ENCODE results near the gene GAGE12H. TPM values are rescaled to one million over a fixed set of nuclear protein-coding genes. Genes with fewer than 3 reads are reported as not detected.

The GAGE12H gene
- total RNA-seq, 1 experiment from 2014 or later, result not detected

DNA sequence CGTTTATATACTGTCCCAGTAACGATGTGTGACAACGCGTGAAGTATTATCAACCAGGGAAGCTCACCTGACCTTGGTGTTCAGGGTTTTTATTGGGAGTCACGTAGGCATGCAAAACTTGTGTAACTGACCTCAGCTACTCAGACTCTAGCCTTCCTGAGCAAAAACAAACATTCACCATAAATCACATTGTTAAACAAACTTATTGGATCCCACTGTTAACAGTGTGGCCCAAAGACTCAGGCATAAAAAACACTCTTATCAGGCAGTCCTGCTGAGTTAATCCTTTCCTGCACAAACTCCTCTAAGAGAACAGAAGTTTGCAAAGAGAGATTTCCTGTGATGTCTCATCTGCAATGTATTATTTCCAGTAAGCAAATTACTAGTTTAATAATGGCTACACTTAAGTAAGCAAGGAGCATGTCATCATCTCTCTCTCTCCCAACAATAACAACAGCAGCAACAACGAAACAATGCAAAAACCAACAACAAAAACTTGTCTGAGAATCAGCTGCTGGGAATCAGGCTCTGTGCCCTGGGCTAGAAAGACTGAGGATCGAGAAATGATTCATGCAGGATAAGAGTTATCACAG, 31.1 kb downstream of the GAGE12H start:
- Histone ChIP-seq H3K4me2 (ENCODE audit: low read length) (no peak overlapping the region), H3K36me3 (ENCODE audit: control insufficient read depth in 1 of 2, insufficient read depth in 2 of 2, low read length in 2 of 2) (no peaks in the 10 kb centered on the region), H3K27me3 (ENCODE audit: insufficient read depth, low read length) (peaks cover 17% of the 10 kb centered on the region), H3K9me3 (ENCODE audit: control insufficient read depth in 1 of 2, insufficient read depth in 1 of 2, low read depth in 1 of 2, low read length in 2 of 2) (no peaks in the 10 kb centered on the region), H3K27ac (ENCODE audit: low read depth, low read length) (no peak overlapping the region), H2AFZ (ENCODE audit: low read depth, low read length, poor library complexity, severe bottlenecking) (no peak overlapping the region), H3K9me2 (ENCODE audit: insufficient read depth) (no peaks in the 10 kb centered on the region), H4K20me1 (ENCODE audit: insufficient read depth) (no peaks in the 10 kb centered on the region), H3K4me1 (ENCODE audit: control insufficient read depth in 1 of 2, insufficient read depth in 2 of 2, low read length in 2 of 2) (no peaks in the 10 kb centered on the region), H3K9ac (ENCODE audit: low read length) (no peak overlapping the region), H3K4me3 (replicated peaks in 1 of 2; ENCODE audit: low read depth in 1 of 2, low read length in 2 of 2) (no peak overlapping the region), H3K79me2 (ENCODE audit: insufficient read depth, low read length) (no peaks in the 10 kb centered on the region)
- ChIA-PET RAD21 (ENCODE audit: low non-redundant PET in 1 of 2, low total read pairs in 2 of 2, uncharacterized antibody in 2 of 2, unreplicated experiment in 2 of 2) (no interaction called here), CTCF (no interaction called here), POLR2A (no interaction called here)
- intact Hi-C loops (cut with micrococcal nuclease), result no loop called here
- no peak for ATAC-seq
- TF ChIP-seq ZFX (IDR thresholded peaks at IDR 0.05) (no peak), CBX3 (IDR thresholded peaks at IDR 0.05; ENCODE audit: low read depth) (no peak)
- DNase-seq (ENCODE audit: low read depth, low spot score), result no peak
- no TSS peak for BruUV-seq (replicated peaks)

GRCh38 chrX:49618574-49618973, 38.8 kb downstream of the GAGE12H start:
- POLR2A ChIA-PET, result no interaction called here
- Histone ChIP-seq H3K27me3 (ENCODE audit: insufficient read depth, low read length) (0 out of 2 replicates have a peak, but pooled peaks cover 3% of the 10 kb centered on the region), H3K4me2 (ENCODE audit: low read length) (no peak overlapping the region), H3K36me3 (ENCODE audit: control insufficient read depth in 1 of 2, insufficient read depth in 2 of 2, low read length in 2 of 2) (no peaks in the 10 kb centered on the region), H3K9me3 (ENCODE audit: control insufficient read depth in 1 of 2, insufficient read depth in 1 of 2, low read depth in 1 of 2, low read length in 2 of 2) (no peaks in the 10 kb centered on the region), H3K9me2 (ENCODE audit: insufficient read depth) (no peaks in the 10 kb centered on the region), H3K4me3 (replicated peaks in 1 of 2; ENCODE audit: low read depth in 1 of 2, low read length in 2 of 2) (no peak overlapping the region), H3K27ac (ENCODE audit: low read depth, low read length) (no peak overlapping the region), H4K20me1 (ENCODE audit: insufficient read depth) (no peaks in the 10 kb centered on the region), H2AFZ (ENCODE audit: low read depth, low read length, poor library complexity, severe bottlenecking) (no peak overlapping the region), H3K9ac (ENCODE audit: low read length) (no peak overlapping the region), H3K4me1 (ENCODE audit: control insufficient read depth in 1 of 2, insufficient read depth in 2 of 2, low read length in 2 of 2) (no peaks in the 10 kb centered on the region), H3K79me2 (ENCODE audit: insufficient read depth, low read length) (no peaks in the 10 kb centered on the region)
- no peak for ATAC-seq
- intact Hi-C loops (cut with micrococcal nuclease), result no loop called here
- CTCF ChIA-PET, result no interaction called here
- TF ChIP-seq SRF (IDR thresholded peaks at IDR 0.05; ENCODE audit: low read depth), result no peak
- no peak for TF ChIP-seq ZFX (IDR thresholded peaks at IDR 0.05)
- no peak for TF ChIP-seq POLR2A (IDR thresholded peaks at IDR 0.05; ENCODE audit: borderline replicate concordance, extremely low read depth, insufficient read depth, insufficient read length)
- no peak for TF ChIP-seq ELF1 (IDR thresholded peaks at IDR 0.05; ENCODE audit: borderline replicate concordance, low read depth)
- no peak for DNase-seq (ENCODE audit: low read depth, low spot score)
- BruUV-seq (replicated peaks), result no TSS peak
- RAD21 ChIA-PET (ENCODE audit: low non-redundant PET in 1 of 2, low total read pairs in 2 of 2, uncharacterized antibody in 2 of 2, unreplicated experiment in 2 of 2), result no interaction called here

All from HCT116 (cell line).